Fibroblast of skin of back (primary cell): ENCODE data around the gene MIA3. TPM values are rescaled to one million over a fixed set of nuclear protein-coding genes. Genes with fewer than 3 reads are reported as not detected.
"Not testable (repeated sequence)": the region's sequence is repeated elsewhere in the genome, so short reads cannot be mapped to it uniquely, and the experiment has no call there.

Source experiments
- DNase-seq: peaks from one replicate; pipeline ENCODE4 v3.0.0-alpha.2; 2013
- polyA plus RNA-seq, 2 experiments: library from polyadenylated mRNA; unstranded; fragments of 120-200 nt; gene quantifications; one replicate each; pipeline ENCODE4 v1.2.1, GENCODE V29; 2013; ENCODE audit not compliant: insufficient read length in 2 of 2

Gene MIA3, protein sequence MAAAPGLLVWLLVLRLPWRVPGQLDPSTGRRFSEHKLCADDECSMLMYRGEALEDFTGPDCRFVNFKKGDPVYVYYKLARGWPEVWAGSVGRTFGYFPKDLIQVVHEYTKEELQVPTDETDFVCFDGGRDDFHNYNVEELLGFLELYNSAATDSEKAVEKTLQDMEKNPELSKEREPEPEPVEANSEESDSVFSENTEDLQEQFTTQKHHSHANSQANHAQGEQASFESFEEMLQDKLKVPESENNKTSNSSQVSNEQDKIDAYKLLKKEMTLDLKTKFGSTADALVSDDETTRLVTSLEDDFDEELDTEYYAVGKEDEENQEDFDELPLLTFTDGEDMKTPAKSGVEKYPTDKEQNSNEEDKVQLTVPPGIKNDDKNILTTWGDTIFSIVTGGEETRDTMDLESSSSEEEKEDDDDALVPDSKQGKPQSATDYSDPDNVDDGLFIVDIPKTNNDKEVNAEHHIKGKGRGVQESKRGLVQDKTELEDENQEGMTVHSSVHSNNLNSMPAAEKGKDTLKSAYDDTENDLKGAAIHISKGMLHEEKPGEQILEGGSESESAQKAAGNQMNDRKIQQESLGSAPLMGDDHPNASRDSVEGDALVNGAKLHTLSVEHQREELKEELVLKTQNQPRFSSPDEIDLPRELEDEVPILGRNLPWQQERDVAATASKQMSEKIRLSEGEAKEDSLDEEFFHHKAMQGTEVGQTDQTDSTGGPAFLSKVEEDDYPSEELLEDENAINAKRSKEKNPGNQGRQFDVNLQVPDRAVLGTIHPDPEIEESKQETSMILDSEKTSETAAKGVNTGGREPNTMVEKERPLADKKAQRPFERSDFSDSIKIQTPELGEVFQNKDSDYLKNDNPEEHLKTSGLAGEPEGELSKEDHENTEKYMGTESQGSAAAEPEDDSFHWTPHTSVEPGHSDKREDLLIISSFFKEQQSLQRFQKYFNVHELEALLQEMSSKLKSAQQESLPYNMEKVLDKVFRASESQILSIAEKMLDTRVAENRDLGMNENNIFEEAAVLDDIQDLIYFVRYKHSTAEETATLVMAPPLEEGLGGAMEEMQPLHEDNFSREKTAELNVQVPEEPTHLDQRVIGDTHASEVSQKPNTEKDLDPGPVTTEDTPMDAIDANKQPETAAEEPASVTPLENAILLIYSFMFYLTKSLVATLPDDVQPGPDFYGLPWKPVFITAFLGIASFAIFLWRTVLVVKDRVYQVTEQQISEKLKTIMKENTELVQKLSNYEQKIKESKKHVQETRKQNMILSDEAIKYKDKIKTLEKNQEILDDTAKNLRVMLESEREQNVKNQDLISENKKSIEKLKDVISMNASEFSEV (N-terminal part only)
- 66.4 TPM for polyA plus RNA-seq (2013, experiment 1 of 2; ENCODE audit: insufficient read length)
- 59.8 TPM for polyA plus RNA-seq (2013, experiment 2 of 2; ENCODE audit: insufficient read length)

DNA sequence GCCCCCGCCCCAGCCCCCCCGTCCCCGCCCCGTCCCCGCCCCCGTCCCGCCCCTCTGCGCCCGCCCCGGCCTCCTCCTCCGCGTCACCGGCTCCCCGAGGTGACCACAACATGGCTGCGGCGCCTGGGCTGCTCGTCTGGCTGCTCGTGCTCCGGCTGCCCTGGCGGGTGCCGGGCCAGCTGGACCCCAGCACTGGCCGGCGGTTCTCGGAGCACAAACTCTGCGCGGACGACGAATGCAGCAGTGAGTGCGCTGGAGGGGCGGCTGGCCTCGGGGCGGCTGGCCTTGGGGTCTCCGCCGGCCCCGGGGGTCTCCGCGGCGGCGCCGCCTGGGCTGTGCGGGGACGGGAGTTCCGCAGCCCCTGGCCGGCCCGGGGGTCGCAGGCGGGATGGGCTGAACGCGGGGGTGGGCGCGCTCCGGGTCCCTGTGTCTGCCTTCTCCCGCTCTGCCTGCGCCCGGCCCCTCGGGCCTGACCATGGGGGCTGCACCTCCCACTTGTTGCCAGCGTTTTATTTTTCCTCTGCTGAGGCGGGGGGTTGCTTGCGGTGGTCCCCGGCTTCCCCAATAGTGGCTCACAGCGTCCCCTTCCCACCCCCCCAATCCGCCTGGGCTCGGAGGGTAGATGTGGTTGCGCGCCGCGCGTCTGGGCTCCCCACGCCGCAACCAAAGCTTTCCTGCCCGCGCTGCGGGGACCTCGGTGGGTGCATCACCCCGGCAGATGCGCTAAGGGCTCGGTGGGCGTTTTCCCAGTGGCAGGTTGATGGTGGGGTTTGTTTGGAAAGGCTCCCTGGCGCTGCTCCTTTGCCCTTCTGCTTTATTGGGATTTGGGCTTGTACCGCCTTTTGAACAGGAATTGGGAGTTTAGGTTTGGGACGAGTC lies at the start of gene MIA3:
MIA3 (plus strand) TSS at position 97 of the 879 bp plus-strand sequence; CDS start at position 111, 14 bp downstream.
- DNase-seq = peak; percentile 27

DNA sequence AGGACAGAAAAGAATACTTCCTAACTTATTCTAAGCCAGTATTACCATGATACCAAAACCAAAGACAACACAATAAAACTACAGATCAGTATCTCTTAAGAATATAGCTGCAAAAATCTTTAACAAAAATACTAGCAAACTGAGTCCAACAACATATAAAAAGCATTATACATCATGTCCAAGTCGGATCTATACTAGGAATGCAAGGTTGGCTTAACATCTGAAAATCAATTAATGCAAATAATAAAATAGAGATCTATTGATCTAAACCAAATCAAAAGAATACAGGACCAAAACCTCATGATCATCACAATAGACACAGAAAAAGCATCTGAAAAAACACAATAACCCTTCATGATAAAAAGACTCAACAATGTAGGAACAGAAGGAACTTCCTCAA lies 47.1 kb upstream of the MIA3 start:
- no peak for DNase-seq

DNA sequence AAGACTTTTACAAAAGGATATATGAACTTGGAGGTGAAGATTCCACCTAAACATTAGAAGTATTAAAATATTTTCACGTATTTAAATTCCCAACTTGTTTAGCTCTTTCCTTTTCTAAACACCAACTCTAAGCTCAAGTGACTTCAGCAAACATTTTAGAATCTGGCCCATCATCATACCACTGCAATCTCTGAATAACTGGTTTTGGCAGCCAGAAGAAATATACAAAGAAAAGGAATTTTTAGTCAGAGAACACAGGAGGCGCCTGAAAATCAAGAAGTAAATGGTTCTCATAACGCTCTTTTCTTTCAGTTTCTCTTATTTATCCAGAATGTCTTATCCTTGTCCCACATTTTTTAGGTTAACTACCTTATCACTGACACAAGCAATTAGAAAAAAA lies 38.6 kb upstream of the MIA3 start:
- no peak for DNase-seq

DNA sequence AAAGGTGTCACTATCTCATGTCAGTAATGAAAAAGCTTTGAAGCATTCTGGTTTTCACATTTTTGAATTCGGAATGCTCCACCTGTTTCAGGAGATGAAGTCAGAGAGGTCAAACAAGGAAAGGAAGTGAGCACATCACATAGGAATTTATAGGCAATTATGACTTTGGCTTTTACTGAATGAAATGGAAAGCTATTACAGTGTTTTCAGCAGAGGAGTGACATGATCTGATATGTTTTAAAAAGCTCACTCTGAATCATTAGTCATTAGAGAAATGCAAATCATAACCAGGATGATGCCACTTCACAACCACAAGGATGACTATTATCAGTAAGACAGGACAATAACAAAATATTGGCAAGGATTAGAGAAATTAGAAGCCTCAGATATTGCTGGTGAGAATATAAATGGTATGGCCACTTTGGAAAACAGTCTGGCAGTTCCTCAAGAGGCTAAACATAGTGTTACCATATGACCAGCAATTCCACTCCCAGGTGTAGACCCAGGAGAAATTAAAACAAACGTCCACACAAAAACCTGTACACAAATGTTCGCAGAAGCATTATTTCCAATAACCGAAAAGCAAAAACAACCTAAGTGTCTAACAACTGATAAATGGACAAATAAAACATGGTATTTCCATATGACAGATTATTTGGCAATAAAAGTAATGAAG lies 35.7 kb upstream of the MIA3 start:
- DNase-seq = peak; percentile 21

DNA sequence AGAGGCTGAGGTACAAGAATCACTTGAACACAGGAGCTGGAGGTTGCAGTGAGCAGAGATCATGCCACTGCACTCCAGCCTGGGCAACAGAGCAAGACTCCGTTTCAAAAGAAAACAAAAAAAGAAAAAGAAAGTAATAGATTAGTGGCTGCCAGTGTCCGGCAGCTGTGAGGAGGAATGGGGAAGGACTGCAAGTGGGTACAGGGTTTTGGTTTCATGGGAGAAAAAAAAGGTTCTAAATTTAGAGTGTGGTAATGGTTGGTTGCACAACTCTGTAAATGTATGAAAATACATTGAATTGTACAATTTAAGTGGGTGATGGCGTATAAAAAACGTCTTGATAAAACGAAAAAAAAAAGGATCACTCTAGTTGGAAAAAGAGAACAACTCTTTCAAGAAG lies 34.8 kb upstream of the MIA3 start:
- no peak for DNase-seq

DNA sequence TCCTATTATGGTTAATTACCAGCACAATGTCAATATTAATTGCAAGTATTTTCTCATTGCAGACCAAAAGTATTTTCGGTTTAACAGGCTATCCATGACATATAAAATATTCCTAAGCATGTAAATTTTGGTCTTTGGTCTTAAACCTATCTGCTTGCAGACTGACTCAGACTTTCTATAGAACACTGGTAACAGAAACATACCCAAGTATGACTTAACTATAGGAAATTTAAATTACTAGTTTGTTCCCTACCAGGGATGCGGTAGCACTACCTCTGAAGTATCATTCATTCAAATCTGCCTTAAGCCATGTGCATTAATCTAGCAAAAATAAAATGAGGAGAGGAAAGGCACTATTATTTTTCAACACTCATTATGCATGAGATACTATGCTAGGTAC lies 31.1 kb upstream of the MIA3 start:
- no peak for DNase-seq

DNA sequence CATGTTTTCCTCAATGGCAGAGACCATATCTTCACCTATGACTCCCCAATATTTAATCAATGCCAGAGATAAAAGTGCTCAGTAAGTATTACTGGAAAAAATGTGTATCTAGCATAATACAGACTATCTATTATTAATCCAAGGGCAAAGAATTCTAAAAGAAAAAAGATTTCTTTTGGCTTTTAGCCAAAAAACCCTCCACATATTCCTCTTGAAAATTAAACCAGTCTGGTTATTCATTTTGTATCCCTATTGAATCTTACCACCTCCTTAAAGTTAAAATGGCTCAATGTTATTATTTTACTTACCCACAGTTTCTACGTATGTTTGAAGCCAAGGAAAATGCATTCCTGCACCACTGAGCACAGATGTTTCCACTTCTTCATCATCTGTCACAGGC lies 29.8 kb upstream of the MIA3 start:
- no peak for DNase-seq

DNA sequence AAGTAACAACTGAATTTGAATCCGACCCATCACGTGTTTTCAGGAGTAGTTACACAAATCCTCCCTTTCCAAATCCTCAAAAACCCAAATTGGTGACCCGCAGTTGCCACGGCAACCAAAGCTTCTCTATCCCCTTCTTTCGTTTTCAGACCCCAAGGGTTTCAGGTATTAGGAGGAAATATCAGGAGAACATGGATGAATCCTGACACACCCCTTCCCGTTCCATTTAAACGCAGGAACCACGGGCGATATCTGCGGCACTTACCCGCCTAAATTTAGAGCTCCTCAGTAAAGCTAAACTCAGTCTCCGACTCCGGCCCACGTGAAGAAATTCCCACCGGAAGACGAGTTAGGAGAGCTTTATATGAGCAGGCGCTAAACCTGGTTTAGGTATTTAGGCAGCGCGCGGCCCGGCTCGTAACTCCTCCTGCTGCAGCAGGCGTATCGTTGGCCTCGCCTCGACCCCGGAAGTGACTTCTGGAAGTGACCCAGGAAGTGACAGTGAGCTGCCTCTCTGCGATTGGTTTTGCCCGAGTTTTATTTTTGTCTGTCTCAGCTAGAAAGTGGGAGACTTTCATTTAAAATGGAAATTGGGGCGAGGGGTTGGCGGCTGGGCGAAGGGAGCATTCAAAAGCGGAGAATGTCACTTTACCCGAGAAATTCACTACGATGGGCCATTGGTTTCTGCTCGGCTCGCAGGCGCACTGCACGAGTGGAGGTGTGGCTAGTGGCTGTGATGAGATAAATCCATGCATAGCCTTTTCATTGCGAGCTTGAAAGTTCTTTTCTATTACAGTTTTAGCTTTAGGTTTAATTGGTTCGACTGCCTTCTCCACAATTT lies 28.2 kb upstream of the MIA3 start, which contains the start of gene TAF1A:
TAF1A (minus strand) TSS at position 472 of the 841 bp plus-strand sequence.
- peak; percentile 87 for DNase-seq

DNA sequence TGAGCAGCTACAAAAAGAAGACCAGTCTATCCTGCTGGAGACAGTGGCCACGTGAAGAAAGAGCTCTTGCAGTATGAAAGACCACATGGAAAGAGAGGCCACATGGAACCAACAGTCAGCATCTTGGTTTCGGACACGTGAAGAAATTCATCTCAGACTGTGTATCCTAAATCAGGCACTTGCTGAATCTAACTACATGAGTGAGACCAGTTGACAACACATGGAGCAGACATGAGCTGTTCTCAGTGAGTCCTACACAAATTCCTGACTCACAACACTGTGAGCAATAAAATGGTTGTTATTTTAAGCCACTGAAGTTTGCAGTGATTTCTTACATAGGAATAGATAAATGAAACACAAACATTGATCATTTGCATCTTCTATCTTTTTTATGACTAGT lies 25.7 kb upstream of the MIA3 start:
- DNase-seq = peak; percentile 34

DNA sequence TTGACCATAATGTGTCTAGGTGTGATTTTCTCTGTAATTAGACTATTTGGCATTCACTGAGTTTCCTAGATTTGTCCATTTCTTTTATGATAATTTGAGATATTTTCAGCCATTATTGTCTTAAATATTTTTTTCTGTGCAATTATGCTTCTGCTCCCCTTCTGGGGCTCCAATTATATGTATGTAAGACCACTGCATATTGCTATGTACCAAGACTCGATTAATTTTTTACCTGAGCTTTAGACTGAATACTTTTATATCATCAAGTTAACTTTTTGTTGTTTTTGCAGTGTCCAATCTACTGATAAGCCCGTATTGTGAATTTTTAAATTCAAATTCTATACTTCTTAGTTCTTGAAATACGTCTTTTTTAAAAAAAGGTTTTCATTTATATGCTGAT lies 23.1 kb upstream of the MIA3 start:
- no peak for DNase-seq

DNA sequence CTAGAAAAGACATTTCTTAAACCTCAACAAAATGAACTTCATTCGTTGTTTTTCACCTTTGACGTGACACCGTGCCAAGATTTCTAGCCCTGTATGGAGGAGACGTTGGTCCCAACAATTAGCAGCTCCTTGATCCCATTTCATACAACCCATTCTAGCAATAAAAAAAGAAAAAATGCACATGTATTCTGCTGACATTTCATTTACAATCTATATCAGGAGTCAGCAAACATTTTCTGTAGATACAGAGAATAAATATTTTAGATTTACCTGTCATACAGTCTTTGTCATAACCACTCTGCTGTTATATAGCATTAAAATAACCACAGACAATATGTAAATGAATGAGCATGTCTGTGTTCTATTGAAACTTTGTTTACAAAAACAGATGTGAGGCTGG lies 21.2 kb upstream of the MIA3 start:
- no peak for DNase-seq

DNA sequence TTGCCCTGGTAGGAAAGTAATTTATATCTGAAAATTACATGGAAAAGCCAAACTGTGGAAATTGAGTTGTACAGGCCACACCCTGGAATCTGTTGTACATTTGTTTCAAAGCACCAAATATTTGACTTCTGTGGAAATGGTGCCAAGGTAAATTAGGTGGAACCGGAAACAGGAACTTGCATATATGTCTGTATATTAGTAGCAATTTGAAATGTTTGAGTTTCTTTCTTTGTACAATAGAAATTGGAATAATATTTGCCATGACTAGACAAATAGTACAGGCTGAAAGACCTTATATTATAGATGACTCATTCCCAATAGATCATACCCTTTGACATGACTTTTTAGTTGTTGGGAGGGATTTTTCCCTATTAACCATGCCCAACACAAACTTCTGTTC lies 17.6 kb upstream of the MIA3 start:
- DNase-seq = no peak

DNA sequence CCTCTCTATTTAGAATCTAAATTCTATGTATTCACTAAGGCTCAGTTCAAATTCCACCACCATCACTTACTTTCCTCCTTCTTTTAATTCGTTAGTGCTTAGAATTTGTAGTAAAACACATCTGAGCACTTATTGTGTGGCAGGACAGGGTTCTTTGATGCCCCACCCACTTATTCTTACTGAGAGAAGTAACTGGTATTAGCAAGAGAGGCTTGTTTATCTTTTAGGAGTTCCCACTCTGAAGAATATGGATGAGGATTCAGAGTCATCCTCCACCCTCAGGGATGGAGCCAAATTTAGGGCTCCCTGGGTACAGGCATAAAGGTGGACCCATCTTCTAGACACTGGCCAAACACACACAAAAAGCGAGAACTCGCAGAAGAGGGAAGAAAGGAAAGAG lies 16.6 kb upstream of the MIA3 start:
- DNase-seq = no peak

DNA sequence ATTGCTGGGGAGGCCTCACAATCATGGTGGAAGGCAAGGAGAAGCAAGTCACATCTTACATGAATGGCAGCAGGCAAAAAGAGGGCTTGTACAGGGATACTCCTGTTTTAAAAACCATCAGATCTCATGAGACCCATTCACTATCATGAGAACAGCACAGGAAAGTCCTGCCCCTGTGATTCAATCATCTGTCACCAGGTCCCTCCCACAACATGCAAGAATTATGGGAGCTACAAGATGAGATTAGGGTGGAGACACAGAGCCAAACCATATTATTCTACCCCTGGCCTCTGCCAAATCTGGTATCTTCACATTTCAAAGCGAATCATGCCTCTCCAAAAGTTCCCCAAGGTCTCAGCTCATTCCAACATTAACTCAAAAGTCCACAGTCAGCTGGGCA lies 11.1 kb upstream of the MIA3 start:
- no peak for DNase-seq

DNA sequence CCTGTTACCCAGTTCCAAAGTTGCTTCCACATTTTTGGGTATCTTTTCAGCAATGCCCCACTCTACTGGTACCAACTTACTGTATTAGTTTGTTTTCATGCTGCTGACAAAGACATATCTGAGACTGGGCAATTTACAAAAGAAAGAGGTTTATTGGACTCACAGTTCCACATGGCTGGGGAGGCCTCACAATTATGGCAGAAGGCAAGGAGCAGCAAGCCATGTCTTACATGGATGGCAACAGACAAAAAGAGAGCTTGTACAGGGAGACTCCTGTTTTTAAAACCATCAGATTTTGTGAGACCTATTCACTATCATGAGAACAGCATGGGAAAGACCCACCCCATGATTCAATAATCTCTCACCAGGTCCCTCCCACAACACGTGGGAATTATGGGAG lies 8.8 kb upstream of the MIA3 start:
- DNase-seq = not testable (repeated sequence)

DNA sequence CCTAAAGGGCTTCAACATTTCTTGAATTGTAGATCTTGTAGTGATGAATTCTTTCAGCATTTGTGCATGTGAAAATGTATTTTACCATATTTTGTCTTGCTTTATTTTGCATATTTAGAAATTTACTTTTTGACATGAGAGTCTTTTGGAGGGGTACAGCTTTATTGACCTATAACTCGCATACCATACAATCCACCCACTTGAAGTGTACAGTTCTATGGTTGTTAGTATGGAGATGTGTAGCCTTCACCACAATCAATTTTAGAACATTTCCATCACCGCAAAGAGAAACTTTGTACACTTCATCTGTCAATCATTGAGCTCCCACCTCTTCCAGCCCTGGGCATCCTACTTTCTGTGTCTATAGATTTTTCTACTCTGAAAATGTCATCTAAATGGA lies 7.2 kb upstream of the MIA3 start:
- no peak for DNase-seq

DNA sequence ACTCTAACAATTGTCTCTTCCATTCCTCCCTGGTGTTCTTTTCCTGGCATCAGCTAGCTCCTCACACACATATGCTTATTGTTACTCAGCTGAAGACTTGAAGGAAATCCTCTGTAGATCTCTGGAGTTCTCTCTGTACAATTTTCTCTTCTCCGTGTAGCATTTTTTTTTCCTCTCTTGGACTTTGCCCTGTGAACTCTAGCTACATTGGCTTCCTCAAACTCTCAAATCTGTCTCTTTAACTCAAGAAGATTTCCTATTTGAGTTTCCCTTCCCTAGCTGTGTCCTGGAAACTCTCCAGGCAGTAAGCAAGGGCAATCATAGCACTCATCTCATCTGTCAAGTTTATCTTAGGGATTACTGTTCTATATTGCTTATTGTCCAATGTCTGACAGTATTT lies 4.3 kb upstream of the MIA3 start:
- no peak for DNase-seq

DNA sequence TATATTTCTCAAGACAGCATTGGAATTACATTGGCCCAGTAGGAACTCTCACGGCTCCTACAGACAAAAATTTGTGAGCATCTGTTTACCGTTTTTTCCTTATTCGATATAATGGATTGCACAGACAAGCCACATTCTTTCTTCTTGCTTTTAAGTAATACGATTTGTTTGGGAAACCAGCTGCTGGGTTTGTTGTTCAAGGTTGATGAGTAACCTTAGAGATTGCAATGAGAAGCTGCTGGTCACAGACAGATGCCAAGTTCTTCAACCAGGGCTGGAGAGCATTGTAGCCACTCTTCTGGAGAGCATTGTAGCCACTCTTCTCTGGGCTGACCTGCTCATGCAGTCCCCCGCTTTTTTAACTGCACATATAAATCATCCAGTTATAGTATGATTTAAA lies 1.4 kb upstream of the MIA3 start:
- peak; percentile 33 for DNase-seq

DNA sequence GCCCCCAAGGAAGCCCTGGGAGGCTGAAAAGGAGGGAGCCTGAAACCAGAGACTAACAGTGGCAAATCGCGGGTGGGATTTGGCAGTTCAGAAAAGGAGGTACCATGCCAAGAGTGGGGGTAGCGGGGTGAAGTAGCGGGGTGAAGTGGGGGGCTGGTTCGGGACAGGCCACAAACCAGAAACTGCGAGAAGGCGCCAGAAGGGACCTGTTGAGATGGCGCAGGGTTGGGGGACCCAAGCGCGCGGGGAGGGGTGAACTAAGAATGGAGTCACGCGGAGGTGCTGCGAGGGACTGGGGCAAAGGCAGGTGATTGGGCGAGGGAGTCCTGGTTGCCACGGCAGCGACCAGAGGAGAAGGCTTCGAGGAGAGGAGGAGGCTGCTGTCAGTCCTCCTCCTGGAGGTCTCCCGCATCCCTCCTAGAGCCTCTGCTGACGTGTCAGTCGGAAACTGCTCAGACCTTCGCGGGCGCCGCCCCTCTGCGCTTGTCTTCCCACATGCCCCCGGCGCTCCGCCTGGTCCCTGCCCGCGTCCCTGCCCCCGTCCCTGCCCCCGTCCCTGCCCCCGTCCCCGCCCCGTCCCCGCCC lies 438 bp upstream of the MIA3 start:
- DNase-seq = peak; percentile 97
